DMS153 (cell line): ENCODE data around the gene RNF212.

Source experiments
- DNase-seq: peaks from one replicate; lab custom pipeline; 2025; lab: John Stamatoyannopoulos, UW

RNF212 gene

GRCh38 chr4:1115528-1116293 is 2.3 kb upstream of the RNF212 start:
- DNase-seq: no peak

GRCh38 chr4:1112821-1113182 is 562 bp downstream of the RNF212 start:
- no peak for DNase-seq

- DNase-seq: no peak
Observed at GRCh38 chr4:1112174-1112820, 1.1 kb downstream of the RNF212 start.

- DNase-seq: no peak
Observed at GRCh38 chr4:1111259-1111809, 2.0 kb downstream of the RNF212 start.

GRCh38 chr4:1109898-1110506 is 3.4 kb downstream of the RNF212 start:
- no peak for DNase-seq

GRCh38 chr4:1109333-1109732 is 4.0 kb downstream of the RNF212 start:
- no peak for DNase-seq

- DNase-seq: no peak
Observed at GRCh38 chr4:1105662-1106061, 7.7 kb downstream of the RNF212 start.

- DNase-seq: no peak
Observed at GRCh38 chr4:1105067-1105466, 8.3 kb downstream of the RNF212 start.

GRCh38 chr4:1104647-1105046 is 8.7 kb downstream of the RNF212 start:
- DNase-seq: no peak

GRCh38 chr4:1099684-1100335 is 13.6 kb downstream of the RNF212 start:
- DNase-seq: no peak

- DNase-seq: no peak
Observed at GRCh38 chr4:1099270-1099669, 14.1 kb downstream of the RNF212 start.

- no peak for DNase-seq
Observed at GRCh38 chr4:1098311-1098925, 14.9 kb downstream of the RNF212 start.

GRCh38 chr4:1097553-1097952 is 15.8 kb downstream of the RNF212 start:
- no peak for DNase-seq

- no peak for DNase-seq
Observed at GRCh38 chr4:1096841-1097240, 16.5 kb downstream of the RNF212 start.

- DNase-seq: no peak
Observed at GRCh38 chr4:1094336-1094690, 19.1 kb downstream of the RNF212 start.

GRCh38 chr4:1093391-1094335 is 19.7 kb downstream of the RNF212 start:
- DNase-seq: no peak

- DNase-seq: no peak
Observed at GRCh38 chr4:1092983-1093361, 20.4 kb downstream of the RNF212 start.

- no peak for DNase-seq
Observed at GRCh38 chr4:1092026-1092982, 21.1 kb downstream of the RNF212 start.

GRCh38 chr4:1091561-1091995 is 21.8 kb downstream of the RNF212 start:
- DNase-seq: no peak
